Calu3 (cell line): Measurements from ENCODE around the gene PIGZ. TPM values are rescaled to one million over a fixed set of nuclear protein-coding genes. Genes with fewer than 3 reads are reported as not detected.

Source experiments
- BruUV-seq: library from RNA; stranded (reverse); fragments of 400-500 nt; replicated peaks from 2 replicates; lab custom pipeline; 2021; lab: Mats Ljungman, UMichigan
- CTCF ChIA-PET: fragments of 300-600 bp; sonication (Branson Sonifier 250); formaldehyde crosslinking; loops from one replicate; lab custom pipeline; 2022; ENCODE audit warnings: antibody characterized with exemption; lab: Charles Lee
- DNase-seq: peaks from one replicate; pipeline ENCODE4 v3.0.0; 2022
- H3K27ac Mint-ChIP-seq: one replicate; pipeline ENCODE4 v1.8.0; 2022; ENCODE audit warnings: mixed read lengths; ENCODE audit not compliant: unreplicated experiment
- H3K27me3 Mint-ChIP-seq: one replicate; pipeline ENCODE4 v1.8.0; 2022; ENCODE audit warnings: mixed read lengths; ENCODE audit not compliant: unreplicated experiment
- H3K36me3 Mint-ChIP-seq: one replicate; pipeline ENCODE4 v1.8.0; 2022; ENCODE audit warnings: mild to moderate bottlenecking, moderate library complexity, mixed read lengths; ENCODE audit not compliant: insufficient read depth, unreplicated experiment
- H3K4me1 Mint-ChIP-seq: one replicate; pipeline ENCODE4 v1.8.0; 2022; ENCODE audit warnings: mild to moderate bottlenecking, low read depth, mixed read lengths; ENCODE audit not compliant: unreplicated experiment
- H3K4me3 Mint-ChIP-seq: one replicate; pipeline ENCODE4 v1.8.0; 2022; ENCODE audit warnings: mild to moderate bottlenecking, low read depth, moderate library complexity, mixed read lengths; ENCODE audit not compliant: unreplicated experiment
- H3K9me3 Mint-ChIP-seq: one replicate; pipeline ENCODE4 v1.8.0; 2022; ENCODE audit warnings: low read depth, mixed read lengths; ENCODE audit not compliant: unreplicated experiment
- CTCF ChIP-seq: fragments of 200-600 bp; IDR thresholded peaks from one replicate; pipeline ENCODE4 v1.8.0; 2022; ENCODE audit warnings: antibody characterized with exemption; ENCODE audit not compliant: unreplicated experiment
- intact Hi-C: fragments of 100-400 bp; cut with micrococcal nuclease; formaldehyde crosslinking; loops from one replicate; pipeline ENCODE4 v1.10.0; 2022; ENCODE audit not compliant: unreplicated experiment
- total RNA-seq: library from RNA; stranded (reverse); gene quantifications from 2 replicates; pipeline ENCODE4 v1.2.3, GENCODE V29; 2022

The PIGZ gene
- total RNA-seq, 1 experiment from 2014 or later = 6.7 TPM

GRCh38 chr3:196995027-196995426 is 26.4 kb upstream of the PIGZ start:
- Mint-ChIP-seq H3K27ac (no peak overlapping the region), H3K27me3 (peaks cover 2% of the 10 kb centered on the region), H3K36me3 (no peaks in the 10 kb centered on the region), H3K9me3 (no peaks in the 10 kb centered on the region), H3K4me3 (no peak overlapping the region), H3K4me1 (no peaks in the 10 kb centered on the region)
- DNase-seq = no peak
- intact Hi-C loops = no loop called here
- CTCF ChIA-PET = no interaction called here
- no peak for TF ChIP-seq CTCF
- BruUV-seq = no TSS peak

- CTCF ChIA-PET = no interaction called here
- no peak for TF ChIP-seq CTCF
- Mint-ChIP-seq H3K36me3 (no peaks in the 10 kb centered on the region), H3K9me3 (no peaks in the 10 kb centered on the region), H3K27ac (no peak overlapping the region), H3K4me1 (no peaks in the 10 kb centered on the region), H3K27me3 (peaks cover 11% of the 10 kb centered on the region), H3K4me3 (no peak overlapping the region)
- DNase-seq = no peak
- intact Hi-C loops = no loop called here
- BruUV-seq = no TSS peak
Measured at GRCh38 chr3:196994056-196994455, 25.4 kb upstream of the PIGZ start.

GRCh38 chr3:196992461-196993065 is 23.9 kb upstream of the PIGZ start:
- H3K27ac Mint-ChIP-seq = no peak overlapping the region
- no peaks in the 10 kb centered on the region for H3K9me3 Mint-ChIP-seq
- DNase-seq = no peak
- no peak for TF ChIP-seq CTCF
- intact Hi-C loops = no loop called here
- H3K4me1 Mint-ChIP-seq = no peaks in the 10 kb centered on the region
- no TSS peak for BruUV-seq
- no peak overlapping the region for H3K4me3 Mint-ChIP-seq
- H3K27me3 Mint-ChIP-seq = peaks cover 26% of the 10 kb centered on the region
- CTCF ChIA-PET = no interaction called here
- H3K36me3 Mint-ChIP-seq = no peaks in the 10 kb centered on the region

- no peak for DNase-seq
- TF ChIP-seq CTCF = no peak
- Mint-ChIP-seq H3K27ac (no peak overlapping the region), H3K4me1 (no peaks in the 10 kb centered on the region), H3K27me3 (peaks cover 34% of the 10 kb centered on the region), H3K9me3 (no peaks in the 10 kb centered on the region), H3K36me3 (no peaks in the 10 kb centered on the region), H3K4me3 (no peak overlapping the region)
- intact Hi-C loops = no loop called here
- CTCF ChIA-PET = no interaction called here
- BruUV-seq = no TSS peak
Measured at GRCh38 chr3:196991581-196992460, 23.2 kb upstream of the PIGZ start.
